D721Med (cell line): ENCODE data around the gene ATP2A2.

ENCODE experiments used
- DNase-seq: peaks from one replicate; pipeline ENCODE4 v3.0.0; 2011; ENCODE audit warnings: low spot score; ENCODE audit not compliant: insufficient read length
- FAIRE-seq: peaks from 2 replicates; lab custom pipeline; 2011; peaks lifted over from hg19 to GRCh38; lab: Jason Lieb, UNC
- TF ChIP-seq, protein P1 (sequence below): IDR thresholded peaks from 2 replicates; pipeline ENCODE4 v1.5.1; 2012; ENCODE audit warnings: mild to moderate bottlenecking, control low read depth; ENCODE audit not compliant: insufficient read depth; ENCODE audit errors: missing control alignments

ATP2A2 gene

DNA sequence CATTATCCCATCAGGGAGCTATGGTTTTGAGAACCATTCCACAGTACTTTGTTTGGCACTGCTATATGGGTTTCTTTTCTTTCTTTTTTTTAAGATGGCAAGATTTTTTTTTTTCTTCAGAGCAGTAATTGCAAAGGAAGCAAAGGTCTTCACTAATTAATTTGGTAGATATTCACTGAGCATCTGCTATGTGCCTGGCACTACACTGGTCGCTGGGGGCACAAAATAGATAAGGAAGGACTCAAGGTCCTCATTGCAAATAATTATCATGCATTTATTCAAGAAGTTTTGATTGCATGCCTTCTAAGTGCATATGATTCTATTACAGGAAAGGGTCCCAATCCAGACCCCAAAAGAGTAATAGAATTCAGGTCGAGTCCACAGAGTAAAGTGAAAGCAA lies 10.0 kb upstream of the ATP2A2 start:
- FAIRE-seq (no peak), DNase-seq (no peak)
- TF ChIP-seq, protein P1, sequence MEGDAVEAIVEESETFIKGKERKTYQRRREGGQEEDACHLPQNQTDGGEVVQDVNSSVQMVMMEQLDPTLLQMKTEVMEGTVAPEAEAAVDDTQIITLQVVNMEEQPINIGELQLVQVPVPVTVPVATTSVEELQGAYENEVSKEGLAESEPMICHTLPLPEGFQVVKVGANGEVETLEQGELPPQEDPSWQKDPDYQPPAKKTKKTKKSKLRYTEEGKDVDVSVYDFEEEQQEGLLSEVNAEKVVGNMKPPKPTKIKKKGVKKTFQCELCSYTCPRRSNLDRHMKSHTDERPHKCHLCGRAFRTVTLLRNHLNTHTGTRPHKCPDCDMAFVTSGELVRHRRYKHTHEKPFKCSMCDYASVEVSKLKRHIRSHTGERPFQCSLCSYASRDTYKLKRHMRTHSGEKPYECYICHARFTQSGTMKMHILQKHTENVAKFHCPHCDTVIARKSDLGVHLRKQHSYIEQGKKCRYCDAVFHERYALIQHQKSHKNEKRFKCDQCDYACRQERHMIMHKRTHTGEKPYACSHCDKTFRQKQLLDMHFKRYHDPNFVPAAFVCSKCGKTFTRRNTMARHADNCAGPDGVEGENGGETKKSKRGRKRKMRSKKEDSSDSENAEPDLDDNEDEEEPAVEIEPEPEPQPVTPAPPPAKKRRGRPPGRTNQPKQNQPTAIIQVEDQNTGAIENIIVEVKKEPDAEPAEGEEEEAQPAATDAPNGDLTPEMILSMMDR, result no peak

DNA sequence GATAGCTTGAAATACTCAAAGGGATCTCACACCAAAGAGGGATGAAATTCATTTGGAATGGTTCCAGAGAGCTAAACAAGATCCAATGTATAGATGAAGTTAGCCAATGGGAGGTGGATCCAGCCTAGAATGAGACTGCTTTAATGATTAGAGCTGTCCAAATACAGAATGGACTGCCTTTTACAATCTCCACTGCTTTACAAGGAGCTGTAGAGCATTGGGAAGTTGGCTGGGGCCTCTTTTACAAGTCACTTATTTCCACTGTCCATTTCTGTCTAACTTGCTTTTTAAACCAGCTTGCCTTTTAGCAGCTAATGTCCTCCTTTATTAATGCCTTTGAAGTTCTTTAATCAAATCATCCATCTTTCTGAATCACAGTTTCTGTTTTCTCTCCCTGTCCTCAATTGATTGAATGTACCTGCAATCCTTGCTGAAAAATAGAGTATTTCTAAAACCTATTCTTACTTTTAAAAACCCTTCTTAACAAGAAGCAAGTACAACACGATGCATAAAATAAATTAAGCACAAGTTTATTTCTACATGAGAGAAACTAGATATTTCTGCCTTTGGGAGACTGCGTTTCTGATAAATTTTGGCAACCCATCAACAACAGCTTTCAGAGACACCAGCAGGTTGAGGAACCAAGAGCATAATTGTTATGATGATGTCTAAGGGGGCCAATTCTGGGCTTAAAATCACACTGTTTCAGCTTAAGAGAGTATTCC lies 3.4 kb upstream of the ATP2A2 start:
- FAIRE-seq, result no peak
- no peak for DNase-seq
- TF ChIP-seq, protein P1, result no peak

- TF ChIP-seq, protein P1, result no peak
- DNase-seq, result no peak
- no peak for FAIRE-seq
These were observed 2.9 kb upstream of the ATP2A2 start for GRCh38 chr12:110278255-110278536.

- DNase-seq (no peak), FAIRE-seq (no peak)
- TF ChIP-seq, protein P1, result no peak
These were observed 1.3 kb upstream of the ATP2A2 start for GRCh38 chr12:110279566-110280375.

DNA sequence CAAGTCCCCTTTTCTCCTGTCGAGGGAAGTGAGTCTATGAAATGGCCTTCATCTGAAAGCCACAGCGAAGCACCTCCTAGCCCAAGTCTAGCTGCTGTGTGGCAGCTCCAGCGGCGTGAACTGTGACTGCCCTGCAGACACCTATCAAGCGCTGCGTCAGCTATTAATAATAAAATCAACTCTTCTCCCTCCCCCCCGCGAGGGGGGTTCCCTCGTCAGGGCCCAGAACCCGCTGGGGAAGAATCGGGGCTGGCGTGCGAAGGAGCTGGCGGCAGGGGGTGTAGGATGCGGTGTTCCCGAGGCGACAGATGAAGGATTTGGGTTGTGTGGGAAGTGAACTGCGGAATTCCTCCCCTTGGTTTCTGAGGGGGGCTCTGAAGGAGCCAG lies 662 bp upstream of the ATP2A2 start:
- TF ChIP-seq, protein P1, result no peak
- DNase-seq, result no peak
- no peak for FAIRE-seq

- DNase-seq (no peak), FAIRE-seq (no peak)
- TF ChIP-seq, protein P1, result no peak
These were observed 677 bp downstream of the ATP2A2 start for GRCh38 chr12:110281549-110282299.
